Tibial nerve (tissue), 4 donors: Measurements from ENCODE around the gene PAGR1. TPM values are rescaled to one million over a fixed set of nuclear protein-coding genes. Genes with fewer than 3 reads are reported as not detected.
A peak's percentile ranks its signal among the peaks of the same experiment; 100 is the strongest.
"Not testable (repeated sequence)": the region's sequence is repeated elsewhere in the genome, so short reads cannot be mapped to it uniquely, and the experiment has no call there.

Experiments used
- DNase-seq, 2 donors: peaks; one replicate each; pipeline ENCODE4 v3.0.0-alpha.2; 2019; ENCODE audit warnings: low spot score in 2 of 2
- H3K27ac ChIP-seq, 4 donors: fragments of 200-600 bp; sonication (generic) in 3 of 4; one replicate each; pipeline ENCODE4 v1.5.1; 2017 to 2019; ENCODE audit warnings: mild to moderate bottlenecking in 1 of 4
- H3K27me3 ChIP-seq, 2 donors: fragments of 200-600 bp; sonication (generic) in 1 of 2; one replicate each; pipeline versions ENCODE4 v1.5.1 to v1.6.0; 2017 to 2019
- H3K36me3 ChIP-seq, 3 donors: fragments of 200-600 bp; sonication (generic); one replicate each; pipeline ENCODE4 v1.5.1; 2018 to 2019
- H3K4me1 ChIP-seq, 4 donors: fragments of 200-600 bp; sonication (generic) in 3 of 4; one replicate each; pipeline ENCODE4 v1.5.1; 2017 to 2019
- H3K4me3 ChIP-seq, 4 donors: fragments of 200-600 bp; sonication (generic) in 3 of 4; one replicate each; pipeline ENCODE4 v1.5.1; 2017 to 2019; ENCODE audit warnings: mild to moderate bottlenecking in 1 of 4, moderate library complexity in 1 of 4
- H3K9me3 ChIP-seq, 4 donors: fragments of 200-600 bp; sonication (generic) in 3 of 4; one replicate each; pipeline ENCODE4 v1.5.1; 2017 to 2019
- EP300 ChIP-seq, 2 donors: sonication (generic); formaldehyde crosslinking; IDR thresholded peaks; one replicate each; pipeline ENCODE4 v1.6.1; 2017; ENCODE audit warnings: antibody characterized with exemption in 2 of 2, mild to moderate bottlenecking in 1 of 2
- POLR2A ChIP-seq, 2 donors: fragments of 450-650 bp; IDR thresholded peaks; one replicate each; pipeline ENCODE4 v1.6.1; 2017; ENCODE audit warnings: antibody characterized with exemption in 2 of 2, mild to moderate bottlenecking in 2 of 2, moderate library complexity in 2 of 2
- WGBS, 2 donors: methylation state at CpG; one replicate each; pipeline ENCODE4 v1.1.5; 2018; 5-methylcytosine and 5-hydroxymethylcytosine counted together
- total RNA-seq, 4 donors: library from RNA; depleted of rRNA; stranded (reverse); fragments of >200 nt; gene quantifications; one replicate each; pipeline ENCODE4 v1.1.0, GENCODE V29; 2016
- TF ChIP-seq, protein P1 (sequence below), 5 experiments: fragments of 200-600 bp in 3 of 5; fragments of 450-650 bp in 2 of 5; sonication (generic) in 3 of 5; IDR thresholded peaks; one replicate each; pipeline ENCODE4 v1.5.1; 2016 to 2019; ENCODE audit warnings: antibody characterized with exemption in 5 of 5, mild to moderate bottlenecking in 3 of 5, moderate library complexity in 2 of 5

The PAGR1 gene
- total RNA-seq, 4 donors from 2014 or later: 40.8 to 70.7 (median 61.0) TPM

DNA sequence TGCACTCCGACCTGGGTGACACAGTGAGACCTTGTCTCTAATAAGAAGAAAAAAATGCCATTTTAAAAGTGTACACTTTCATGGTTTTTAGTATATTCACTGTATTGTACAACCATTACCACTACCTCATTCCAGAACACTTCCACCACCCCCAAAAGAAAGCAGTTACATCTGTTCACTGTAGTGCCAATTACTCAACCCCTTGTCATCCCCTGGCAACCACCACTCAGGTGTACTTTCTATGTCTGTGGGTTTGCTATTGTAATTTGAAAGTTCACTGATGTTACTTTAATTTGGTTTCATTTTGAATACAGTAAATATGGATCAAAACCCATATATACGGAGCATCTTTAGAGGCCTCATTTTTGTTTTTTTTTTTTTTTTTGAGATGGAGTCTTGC is 31.8 kb upstream of the PAGR1 start:
- Histone ChIP-seq H3K36me3 (no peaks in the 10 kb centered on the region), H3K9me3 (no peaks in the 10 kb centered on the region), H3K27ac (no peak overlapping the region), H3K4me1 (peaks cover 0 to 12% (median 5%) of the 10 kb centered on the region in 4 donors), H3K27me3 (peaks cover 0 to 7% of the 10 kb centered on the region in 2 donors), H3K4me3 (no peak overlapping the region)
- TF ChIP-seq, protein P1, sequence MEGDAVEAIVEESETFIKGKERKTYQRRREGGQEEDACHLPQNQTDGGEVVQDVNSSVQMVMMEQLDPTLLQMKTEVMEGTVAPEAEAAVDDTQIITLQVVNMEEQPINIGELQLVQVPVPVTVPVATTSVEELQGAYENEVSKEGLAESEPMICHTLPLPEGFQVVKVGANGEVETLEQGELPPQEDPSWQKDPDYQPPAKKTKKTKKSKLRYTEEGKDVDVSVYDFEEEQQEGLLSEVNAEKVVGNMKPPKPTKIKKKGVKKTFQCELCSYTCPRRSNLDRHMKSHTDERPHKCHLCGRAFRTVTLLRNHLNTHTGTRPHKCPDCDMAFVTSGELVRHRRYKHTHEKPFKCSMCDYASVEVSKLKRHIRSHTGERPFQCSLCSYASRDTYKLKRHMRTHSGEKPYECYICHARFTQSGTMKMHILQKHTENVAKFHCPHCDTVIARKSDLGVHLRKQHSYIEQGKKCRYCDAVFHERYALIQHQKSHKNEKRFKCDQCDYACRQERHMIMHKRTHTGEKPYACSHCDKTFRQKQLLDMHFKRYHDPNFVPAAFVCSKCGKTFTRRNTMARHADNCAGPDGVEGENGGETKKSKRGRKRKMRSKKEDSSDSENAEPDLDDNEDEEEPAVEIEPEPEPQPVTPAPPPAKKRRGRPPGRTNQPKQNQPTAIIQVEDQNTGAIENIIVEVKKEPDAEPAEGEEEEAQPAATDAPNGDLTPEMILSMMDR (IDR thresholded peaks at IDR 0.05): no peak
- TF ChIP-seq POLR2A (IDR thresholded peaks at IDR 0.05) (no peak), EP300 (IDR thresholded peaks at IDR 0.05) (no peak)
- 83 to 87% methylated on average over 2 of the region's 2 CpGs for WGBS, 2 donors
- no peak for DNase-seq

DNA sequence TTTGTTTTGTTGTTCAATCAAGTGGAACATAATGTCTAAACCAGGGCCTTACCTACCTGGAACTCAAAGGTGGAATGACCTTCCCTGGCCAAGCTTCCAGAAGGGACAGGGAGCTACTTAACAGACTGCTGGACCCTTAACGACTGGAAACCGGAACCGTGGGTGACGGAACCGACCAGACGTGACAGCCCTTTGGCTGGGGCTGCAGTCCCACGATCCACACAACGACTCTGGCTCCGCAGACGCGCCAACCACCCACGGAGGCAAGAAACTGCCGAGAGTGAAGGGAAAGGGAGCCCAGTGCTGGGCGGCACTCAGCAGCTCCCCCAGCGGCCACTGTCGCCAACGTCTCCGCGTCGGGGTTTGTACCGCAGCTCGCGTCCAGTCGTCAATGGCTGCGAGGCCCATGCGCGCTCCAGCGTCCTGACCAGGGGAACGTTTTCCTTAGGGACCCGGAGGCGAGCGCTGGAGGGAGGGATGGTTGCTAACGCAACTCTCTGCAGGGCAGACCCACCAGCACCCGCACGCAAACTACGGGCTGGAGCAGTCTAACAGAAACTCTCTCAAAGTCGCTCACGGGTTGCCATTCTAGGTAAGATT is 31.0 kb upstream of the PAGR1 start:
- peaks cover 0 to 2% of the 10 kb centered on the region in 2 donors for H3K27me3 ChIP-seq
- WGBS, 2 donors: 9 to 10% methylated on average over 25 to 38 of the region's 38 CpGs
- DNase-seq: peak in 1 of 2 donors; percentile 42
- TF ChIP-seq, protein P1 (IDR thresholded peaks at IDR 0.05): peak; percentile 76 to 83 (median 79)
- TF ChIP-seq POLR2A (IDR thresholded peaks at IDR 0.05): no peak
- H3K4me1 ChIP-seq: peaks cover 0 to 18% (median 9%) of the 10 kb centered on the region in 4 donors
- no peaks in the 10 kb centered on the region for H3K9me3 ChIP-seq
- peak overlapping the region in 3 of 4 donors; percentile 33 to 42 (median 39) for H3K4me3 ChIP-seq
- peak overlapping the region in 1 of 4 donors; percentile 28 for H3K27ac ChIP-seq
- H3K36me3 ChIP-seq: no peaks in the 10 kb centered on the region

DNA sequence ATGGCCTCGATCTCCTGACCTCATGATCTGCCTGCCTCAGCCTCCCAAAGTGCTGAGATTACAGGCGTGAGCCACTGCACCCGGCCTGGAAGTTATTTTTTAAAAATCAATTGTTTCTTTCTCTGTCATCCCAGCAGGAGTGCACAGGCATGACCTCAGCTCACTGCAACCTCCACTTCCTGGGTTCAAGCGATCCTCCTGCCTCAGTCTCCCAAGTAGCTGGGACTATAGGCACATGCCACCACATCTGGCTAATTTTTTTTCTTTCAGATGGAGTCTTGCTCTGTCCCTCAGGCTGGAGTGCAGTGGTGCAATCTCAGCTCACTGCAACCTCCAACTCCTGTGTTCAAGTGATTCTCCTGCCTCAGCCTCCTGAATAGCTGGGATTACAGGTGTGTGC is 28.8 kb upstream of the PAGR1 start:
- not testable (repeated sequence) for DNase-seq, H3K4me3 ChIP-seq, H3K27ac ChIP-seq, H3K27me3 ChIP-seq, H3K36me3 ChIP-seq, H3K9me3 ChIP-seq
- 73 to 74% methylated on average over 4 of the region's 4 CpGs for WGBS, 2 donors
- peaks cover 0 to 33% (median 17%) of the 10 kb centered on the region in 4 donors for H3K4me1 ChIP-seq

DNA sequence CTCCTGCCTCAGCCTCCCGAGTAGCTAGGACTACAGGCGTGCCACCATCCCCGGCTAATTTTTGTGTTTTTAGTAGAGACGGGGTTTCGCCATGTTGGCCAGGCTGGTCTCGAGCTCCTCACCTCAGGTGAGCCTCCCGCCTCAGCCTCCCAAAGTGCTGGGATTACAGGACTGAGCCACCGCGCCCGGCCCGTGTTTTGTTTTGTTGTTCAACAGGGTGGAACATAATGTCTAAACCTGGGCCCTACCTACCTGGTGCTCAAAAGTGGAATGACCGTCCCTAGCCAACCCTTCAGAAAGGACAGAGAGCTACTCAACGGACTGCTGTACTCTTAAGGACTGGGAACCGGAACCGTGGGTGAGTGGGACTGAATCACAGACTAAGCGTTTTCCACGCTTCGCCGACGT is 26.2 kb upstream of the PAGR1 start:
- peak overlapping the region; percentile 49 to 84 (median 66) for H3K4me3 ChIP-seq
- H3K36me3 ChIP-seq: no peaks in the 10 kb centered on the region
- peak overlapping the region; percentile 61 to 89 (median 86) for H3K27ac ChIP-seq
- no peak for DNase-seq
- H3K4me1 ChIP-seq: peaks cover 0 to 32% (median 16%) of the 10 kb centered on the region in 4 donors
- H3K27me3 ChIP-seq: no peaks in the 10 kb centered on the region
- WGBS, 2 donors: 63 to 64% methylated on average over 20 of the region's 20 CpGs
- no peaks in the 10 kb centered on the region for H3K9me3 ChIP-seq
- TF ChIP-seq, protein P1 (IDR thresholded peaks at IDR 0.05): no peak
- no peak for TF ChIP-seq EP300 (IDR thresholded peaks at IDR 0.05)
- no peak for TF ChIP-seq POLR2A (IDR thresholded peaks at IDR 0.05)

DNA sequence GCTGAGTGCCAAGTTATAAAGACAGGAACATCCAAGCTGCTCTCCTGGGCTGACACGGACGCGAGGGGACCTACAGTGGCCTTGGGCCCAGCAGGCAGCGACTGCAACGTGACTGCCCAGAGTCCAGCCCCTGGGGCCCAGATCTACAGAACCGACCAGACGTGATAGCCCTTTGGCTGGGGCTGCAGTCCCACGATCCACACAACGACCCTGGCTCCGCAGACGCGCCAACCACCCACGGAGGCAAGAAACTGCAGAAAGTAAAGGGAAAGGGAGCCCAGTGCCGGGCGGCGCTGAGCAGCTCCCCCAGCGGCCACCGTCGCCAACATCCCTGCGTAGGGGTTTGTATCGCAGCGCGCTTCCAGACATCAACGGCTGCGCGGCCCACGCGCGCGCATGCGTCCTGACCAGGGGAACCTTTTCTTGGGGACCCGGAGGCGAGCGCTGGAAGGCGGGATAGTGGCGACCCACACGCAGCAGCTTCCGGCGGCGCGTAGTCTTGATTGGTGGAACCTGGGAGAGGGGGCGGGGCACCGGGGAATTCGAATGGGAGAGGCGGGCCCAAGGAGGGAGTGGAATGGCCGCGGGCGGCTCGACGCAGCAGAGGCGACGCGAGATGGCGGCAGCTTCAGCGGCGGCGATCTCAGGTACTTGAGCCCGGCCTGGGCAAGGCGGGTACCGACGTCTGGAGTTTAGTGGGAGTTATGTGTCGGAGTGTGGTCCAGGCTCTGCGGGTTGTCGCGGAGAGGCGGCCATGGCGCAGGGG is 25.6 kb upstream of the PAGR1 start, which contains the start of gene KIF22:
TSS of gene KIF22 (plus strand) at position 569 of the 766 bp plus-strand sequence. CDS start at position 578, 9 bp downstream.
- peak; percentile 99 for DNase-seq
- H3K27me3 ChIP-seq: no peaks in the 10 kb centered on the region
- H3K36me3 ChIP-seq: no peaks in the 10 kb centered on the region
- 1% methylated on average over 49 to 67 of the region's 67 CpGs for WGBS, 2 donors
- peak; percentile 92 to 98 for TF ChIP-seq EP300 (IDR thresholded peaks at IDR 0.05)
- TF ChIP-seq, protein P1 (IDR thresholded peaks at IDR 0.05): peak; percentile 77 to 94 (median 92)
- TF ChIP-seq POLR2A (IDR thresholded peaks at IDR 0.05): peak; percentile 74 to 83
- H3K4me3 ChIP-seq: peak within 1 kb of the TSS; percentile 61 to 84 (median 66)
- no peaks in the 10 kb centered on the region for H3K9me3 ChIP-seq
- H3K4me1 ChIP-seq: peaks cover 0 to 26% (median 13%) of the 10 kb centered on the region in 4 donors
- H3K27ac ChIP-seq: peak within 1 kb of the TSS; percentile 61 to 89 (median 86)
